HG02610 (cell line): ENCODE measurements around the gene UVSSA.
"Not testable (repeated sequence)": the region's sequence is repeated elsewhere in the genome, so short reads cannot be mapped to it uniquely, and the experiment has no call there.

ENCODE experiments used
- ATAC-seq: cut with Tn5 transposase; IDR thresholded peaks from one replicate; pipeline ENCODE4 v1.9.1; 2021; ENCODE audit warnings: mild to moderate bottlenecking, moderate library complexity; ENCODE audit not compliant: unreplicated experiment

UVSSA gene

DNA sequence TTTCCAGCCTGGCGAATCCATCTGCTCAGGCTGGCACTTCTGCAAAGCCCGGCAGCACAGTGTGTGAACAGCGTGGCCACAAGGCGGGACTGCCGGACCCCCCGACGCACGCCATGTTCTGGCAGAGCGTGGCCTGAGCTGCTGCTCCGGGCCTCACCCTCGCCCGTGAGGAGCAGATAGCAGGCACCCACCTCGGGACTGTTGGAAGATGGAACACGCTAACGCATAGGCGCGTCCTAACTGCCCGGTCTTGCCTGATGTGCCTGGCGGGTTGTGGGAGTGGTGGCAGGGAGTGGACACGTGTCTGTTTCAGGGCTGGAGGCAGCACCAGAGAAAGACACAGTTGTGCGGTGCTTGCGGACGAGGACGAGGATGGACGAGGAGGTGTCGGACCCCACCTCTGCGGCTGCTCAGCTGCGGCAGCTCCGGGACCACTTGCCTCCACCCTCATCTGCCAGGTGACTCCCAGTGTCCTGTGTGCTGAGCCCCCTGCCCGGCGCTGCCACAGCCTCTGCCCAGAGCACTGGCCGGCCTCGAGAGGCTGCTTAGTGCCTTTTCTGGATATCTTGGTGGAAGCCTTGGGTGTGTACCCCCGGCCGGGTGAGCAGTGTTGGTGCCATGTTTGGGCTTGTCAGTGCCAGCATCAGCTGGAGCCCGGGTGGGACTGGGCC is 28.2 kb downstream of the UVSSA start:
- ATAC-seq: no peak

DNA sequence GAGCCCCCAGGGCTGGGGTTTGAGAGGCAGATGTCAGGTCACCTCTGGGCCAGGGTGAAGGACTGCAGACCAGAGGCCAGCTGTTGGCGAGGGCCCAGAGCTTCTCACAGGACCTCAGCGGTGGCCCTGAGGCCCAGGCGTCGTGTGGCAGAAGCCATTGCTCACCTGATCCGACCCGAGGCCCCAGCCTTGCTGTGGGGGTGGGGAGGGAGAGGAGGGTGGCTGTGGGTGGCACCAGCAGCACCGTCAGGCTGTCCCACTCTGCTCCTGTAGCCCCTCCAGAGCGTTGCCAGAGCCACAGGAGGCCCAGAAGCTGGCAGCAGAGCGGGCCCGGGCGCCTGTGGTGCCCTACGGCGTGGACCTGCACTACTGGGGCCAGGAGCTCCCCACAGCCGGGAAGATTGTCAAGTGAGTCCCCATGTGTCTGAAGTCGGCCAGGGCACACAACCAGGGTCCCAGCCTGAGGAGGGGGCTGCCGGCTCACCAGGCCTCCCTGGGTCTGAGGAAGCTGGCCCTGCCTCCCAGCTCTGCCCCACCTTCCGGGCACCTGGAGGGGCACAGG is 28.8 kb downstream of the UVSSA start:
- ATAC-seq: no peak

DNA sequence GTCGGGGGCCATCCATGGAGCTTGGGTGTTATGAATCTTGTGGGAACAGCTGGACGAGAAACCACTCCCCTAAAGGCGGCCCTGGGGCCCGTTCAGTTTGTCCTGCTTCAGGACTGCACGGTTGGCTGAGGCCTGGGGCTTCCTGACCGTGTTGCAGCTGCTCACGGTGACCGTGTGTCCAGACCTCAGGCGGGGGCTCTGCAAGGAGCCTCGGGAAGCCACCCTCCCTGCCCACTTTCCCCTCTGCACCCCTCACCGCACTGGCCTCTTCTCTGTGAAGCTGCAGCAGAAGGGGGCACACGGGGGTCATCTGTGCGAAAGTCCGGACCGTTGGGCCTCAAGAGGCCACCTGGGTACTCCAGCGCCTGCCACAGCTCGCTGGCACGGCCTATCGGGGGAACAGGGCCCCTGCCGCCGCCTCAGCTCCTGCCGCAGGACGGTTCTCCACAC is 29.4 kb downstream of the UVSSA start:
- ATAC-seq: no peak

DNA sequence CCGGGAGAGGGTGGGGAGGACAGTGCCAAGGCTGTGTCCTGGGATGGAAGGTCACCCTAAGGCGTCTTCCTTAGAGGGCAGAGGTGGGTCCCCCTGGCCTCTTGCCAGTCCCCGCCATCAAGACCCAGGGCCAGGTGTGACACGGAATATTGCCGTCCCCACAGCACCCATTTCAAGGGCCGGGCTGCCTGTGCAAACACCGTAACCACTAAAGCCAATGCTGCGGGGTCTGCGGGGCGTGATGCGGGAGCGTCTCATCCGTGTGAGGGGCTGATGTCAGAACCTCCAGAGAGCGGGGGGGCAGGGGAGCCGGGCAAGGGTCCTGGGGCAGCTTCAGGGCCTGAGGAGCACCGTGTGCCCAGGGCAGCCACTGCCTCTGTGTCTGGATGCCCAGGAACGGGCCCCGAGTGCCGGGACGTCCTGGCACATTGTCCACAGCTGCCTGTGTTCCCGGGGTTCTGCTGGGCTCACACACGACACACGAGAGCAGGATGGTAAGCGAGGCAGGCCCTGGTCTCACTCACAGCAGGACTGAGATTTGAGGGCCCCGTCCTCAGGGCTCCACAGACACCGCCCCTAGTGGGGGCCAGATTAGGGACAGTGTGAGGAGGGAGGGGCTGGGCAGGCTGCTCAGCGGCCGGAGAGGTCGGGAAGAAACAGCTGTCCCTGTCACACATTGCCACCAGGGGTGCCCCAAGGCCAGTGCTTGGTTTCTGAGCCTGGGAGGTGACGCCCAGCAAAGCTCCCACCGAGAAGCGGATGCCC is 30.0 kb downstream of the UVSSA start:
- ATAC-seq: no peak

DNA sequence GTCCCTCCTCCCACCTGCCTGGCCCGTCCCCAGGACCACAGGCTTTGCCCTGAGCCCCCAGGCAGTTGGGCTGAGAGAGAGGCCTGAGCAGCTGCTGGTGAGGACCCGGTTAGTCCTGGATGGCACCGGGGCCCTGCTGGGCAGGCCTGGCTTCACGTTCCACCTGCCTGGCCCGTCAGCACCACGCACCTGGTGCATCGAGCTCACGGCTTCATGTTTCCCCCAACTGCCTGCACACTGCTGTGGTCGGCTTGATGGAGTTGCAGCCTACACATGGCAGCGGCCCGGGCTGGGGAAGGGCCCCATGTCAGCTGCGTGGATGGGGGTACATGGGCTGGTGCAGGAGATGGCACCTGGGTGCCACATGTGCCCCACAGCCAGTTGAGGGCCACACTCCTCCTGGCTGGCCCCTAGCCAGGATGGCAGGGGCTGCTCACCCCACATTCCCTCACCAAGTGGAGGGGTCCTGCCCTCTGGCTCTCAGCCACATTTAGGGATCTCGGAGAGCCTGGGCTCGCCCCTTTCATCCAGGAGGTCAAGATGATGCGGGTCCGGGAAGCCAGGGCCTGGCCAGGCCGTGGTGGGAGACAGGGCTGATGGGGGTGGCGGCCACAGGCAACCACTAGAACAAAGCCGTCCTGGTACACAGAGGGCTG is 30.7 kb downstream of the UVSSA start:
- ATAC-seq: no peak

DNA sequence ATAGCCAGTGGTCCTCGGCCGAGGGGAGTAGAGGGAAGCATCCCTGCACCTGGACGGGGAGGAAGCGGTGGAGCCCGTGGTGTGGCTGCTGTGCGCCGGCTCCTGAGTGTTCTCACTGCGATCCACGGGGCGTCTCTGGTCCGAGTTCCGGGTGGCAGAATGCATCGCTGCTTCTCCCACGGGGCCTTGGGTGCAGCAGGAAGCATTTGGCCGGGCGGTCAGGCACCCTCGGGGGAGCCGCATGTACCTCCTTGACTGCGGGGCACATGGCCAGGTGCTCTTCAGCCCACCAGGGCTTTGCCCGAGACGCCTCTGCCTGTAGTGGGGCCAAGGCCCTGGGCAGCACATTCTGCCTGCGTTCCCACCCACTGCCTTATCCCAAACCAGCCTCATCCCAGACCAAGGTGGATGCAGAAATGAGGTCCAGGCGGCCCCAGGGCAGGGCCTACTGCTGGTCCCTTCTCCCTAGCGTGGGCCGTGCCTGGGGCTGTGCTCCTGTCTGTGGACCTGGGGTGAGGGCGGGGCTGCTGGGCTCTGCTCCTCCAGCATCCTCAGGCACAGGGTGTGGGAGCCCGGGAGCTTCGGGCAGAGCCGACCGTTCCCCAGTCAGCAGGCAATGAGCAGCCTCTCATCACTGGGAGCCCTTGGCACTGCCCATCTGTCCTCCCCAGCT is 31.7 kb downstream of the UVSSA start:
- ATAC-seq: no peak

DNA sequence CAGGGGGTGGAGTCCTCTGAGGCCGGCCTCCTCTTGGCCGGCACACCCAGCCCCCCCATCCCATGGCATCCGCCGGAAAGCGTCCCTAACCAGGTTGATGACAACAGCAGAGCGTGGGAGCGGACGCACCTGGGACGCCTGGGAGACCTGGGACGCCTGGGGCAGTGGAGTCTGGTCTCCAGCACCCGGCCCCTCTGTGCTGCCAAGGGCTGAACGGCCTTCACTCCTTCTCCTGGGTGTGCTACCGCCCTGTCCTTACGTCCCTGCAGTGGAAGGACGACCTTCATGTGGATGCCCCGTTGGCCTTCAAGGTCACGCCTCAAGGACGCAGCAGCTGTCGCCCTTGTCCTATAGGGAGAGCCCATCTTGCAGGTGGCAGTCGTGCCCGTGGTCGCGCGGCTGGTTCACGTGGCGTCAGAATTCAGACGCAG is 32.4 kb downstream of the UVSSA start:
- no peak for ATAC-seq

DNA sequence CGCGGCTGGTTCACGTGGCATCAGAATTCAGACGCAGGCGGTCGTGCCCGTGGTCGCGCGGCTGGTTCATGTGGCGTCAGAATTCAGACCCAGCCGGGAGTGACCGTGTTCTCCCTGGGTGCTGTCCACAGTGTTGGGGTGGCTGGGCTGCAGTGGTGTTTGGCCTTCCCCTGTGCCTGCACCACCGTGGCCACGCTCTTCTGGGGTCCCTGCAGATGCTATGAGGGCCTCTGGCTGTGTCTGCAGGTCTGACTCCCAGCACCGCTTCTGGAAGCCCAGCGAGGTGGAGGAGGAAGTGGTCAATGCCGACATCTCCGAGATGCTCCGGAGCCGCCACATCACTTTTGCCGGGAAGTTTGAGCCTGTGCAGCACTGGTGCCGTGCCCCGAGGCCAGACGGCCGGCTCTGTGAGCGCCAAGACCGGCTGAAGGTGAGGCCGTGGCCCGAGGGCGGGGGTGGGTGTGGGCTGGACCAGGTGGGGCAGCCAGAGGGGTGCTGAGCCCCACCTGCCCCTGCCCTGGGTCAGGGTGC is 32.9 kb downstream of the UVSSA start:
- ATAC-seq: no peak

DNA sequence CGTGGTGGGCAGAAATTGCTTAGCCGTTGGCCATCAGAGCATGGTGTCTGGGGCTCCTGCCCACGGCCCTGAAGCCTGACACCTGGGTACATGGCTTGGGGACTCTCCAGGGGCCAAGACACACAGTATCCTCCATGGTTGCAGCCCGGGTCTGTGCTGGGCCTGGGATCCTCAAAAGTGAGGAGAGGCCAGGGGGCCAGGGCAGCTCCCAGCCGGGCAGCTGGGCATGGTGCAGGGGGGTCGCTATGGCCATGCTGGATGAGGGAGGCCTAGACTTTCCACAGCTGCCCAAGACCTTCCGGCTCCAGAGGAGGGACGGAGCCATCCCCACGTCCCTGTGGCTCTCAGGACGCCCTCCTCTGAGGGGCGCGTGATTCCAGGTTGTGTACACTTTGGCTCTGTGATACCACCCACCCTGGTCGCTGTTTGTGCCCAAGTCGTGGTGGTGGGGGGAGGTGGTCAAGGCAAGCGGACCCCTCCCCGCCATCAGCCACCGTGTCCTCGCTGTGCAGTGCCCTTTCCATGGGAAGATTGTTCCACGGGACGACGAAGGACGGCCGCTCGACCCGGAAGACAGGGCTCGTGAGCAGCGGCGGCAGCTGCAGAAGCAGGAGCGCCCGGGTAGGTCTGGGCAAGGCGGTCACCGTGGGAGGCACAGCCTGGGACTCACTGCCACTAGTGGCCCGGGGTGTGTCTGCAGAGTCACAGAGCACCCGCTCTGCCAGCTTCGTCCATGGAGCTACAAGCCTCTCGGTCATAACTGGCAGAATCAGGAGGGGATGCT is 33.6 kb downstream of the UVSSA start:
- no peak for ATAC-seq

DNA sequence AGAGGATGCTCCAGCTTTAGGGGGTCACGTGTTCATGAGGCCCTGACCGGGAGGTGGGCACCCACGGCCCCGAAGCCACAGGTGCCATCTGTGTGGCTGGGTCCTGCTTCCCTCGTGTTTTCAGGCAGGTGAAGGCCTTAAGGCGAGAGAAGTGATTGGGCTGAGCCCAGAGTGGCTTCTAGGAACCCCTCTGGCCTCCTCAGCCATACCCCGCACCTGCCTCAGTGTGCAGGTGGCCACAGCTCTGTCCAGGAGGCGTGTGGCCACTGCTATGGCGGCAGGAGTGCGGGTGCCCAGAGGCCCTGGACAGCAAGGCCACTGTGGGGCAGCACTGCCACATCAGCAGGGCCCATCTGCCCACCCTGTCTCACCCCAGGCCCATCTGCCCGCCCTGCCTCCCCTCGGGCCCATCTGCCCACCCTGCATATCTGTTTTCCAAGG is 34.2 kb downstream of the UVSSA start:
- ATAC-seq: no peak

DNA sequence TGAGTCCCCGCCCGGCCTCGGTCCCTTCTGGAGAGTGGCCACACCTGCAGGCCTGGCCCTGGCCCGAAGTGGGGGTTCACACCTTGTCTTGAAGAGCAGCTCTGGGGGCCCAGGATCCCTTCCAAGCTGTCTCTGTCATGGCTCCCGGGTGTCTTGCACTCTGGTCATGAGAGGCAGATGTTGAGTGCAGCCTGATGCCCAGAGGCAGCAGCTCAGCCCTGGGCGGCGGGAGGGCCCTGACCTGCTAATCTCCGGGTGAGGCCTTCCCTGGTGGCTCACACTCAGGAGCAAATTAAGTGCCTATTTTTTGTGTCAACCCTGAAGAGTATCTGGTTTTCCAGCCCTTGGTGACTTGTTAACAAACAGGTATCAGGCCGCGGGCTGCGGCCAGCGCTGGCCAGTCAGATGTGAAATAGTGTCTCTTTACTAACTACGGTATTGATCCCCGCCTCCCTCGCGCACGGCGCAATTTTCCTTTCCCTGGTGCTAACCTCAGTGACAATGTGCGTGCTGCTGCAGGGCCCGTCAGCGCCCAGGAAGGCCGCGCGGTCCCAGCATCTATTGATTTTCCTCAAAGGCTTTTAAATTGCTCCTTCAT is 35.0 kb downstream of the UVSSA start:
- no peak for ATAC-seq

DNA sequence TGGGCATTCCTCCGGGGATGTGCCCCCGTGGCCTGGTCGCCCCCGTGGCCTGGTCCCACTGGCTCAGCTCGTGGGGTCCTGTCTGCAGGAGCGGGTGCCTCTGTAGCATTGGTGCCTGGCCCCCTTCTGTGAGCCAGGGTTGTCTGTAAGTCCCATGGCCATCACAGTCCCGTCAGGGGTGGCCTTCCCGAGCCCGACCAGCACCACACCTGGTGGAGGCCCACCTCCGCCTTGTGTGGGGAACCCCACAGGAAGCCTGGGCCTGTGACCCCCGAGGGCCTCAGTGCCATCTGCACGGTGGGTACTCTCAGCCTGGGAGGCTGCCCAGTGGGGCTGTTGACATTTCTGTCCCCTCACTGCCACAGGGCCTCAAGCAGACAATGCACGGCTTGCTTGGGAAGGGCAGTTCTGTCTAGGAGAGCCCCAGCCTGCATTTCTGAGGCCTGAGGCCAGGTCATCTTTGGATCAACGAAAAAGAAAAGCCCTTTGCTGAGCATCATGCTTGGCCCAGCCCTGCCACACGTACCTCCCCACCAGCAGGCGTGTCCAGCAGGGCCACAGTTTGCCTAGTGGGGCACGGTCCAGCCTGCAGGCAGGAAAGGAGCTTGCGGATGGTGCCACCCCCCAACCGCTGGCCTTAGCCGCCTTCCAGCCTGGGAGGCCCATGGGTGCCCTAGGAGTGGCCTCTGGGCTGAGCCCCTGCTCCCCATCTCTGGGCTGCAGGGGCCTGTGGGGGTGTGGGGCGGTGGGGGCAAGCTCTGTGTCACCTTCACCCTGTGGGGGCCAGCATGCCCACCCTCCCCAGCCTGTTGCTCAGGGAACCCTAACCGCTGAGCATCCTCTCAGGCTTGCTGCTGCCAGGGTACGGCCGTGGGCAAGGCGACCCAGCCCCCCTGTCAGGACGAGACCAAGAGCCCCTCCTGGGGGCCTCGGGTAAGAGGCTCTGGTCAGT is 36.0 kb downstream of the UVSSA start:
- no peak for ATAC-seq

DNA sequence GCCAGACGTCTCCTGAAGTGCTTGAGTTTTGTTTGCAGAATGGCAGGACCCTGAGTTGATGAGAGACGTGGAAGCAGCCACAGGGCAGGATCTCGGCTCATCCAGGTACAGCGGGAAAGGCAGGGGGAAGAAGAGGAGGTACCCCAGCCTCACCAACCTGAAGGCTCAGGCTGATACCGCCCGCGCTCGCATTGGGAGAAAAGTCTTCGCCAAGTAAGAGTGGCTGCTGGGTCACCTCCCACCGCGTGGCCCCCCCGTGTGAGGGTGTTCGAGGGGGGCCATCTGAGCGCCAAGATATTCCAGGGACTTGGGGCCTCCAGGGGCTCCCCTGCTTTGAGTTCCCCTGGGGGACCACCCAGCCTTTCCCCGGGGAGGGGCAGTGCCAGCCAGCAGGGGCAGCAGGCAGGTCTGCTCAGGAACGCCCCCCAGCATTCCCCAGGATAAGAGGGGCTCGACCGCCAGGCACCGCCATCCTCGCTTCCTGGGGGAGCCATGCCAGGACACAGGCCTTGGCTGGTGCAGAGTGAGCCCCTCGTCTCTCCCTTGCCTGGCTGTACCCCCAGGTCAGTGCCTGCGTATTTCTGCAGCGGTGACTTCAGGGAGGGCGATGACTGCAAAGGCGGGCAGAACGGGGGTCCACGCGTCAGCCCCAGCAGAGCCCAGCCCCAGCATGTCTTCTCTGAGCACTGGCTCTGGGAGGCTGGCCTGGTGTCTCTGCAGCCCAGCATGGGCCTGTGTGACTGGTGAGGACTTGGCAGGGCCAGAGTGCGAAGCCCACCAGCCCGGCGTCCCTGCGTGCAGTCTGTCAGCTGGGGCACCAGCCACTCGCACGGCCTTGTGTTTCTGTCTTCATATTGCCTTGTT is 37.0 kb downstream of the UVSSA start:
- ATAC-seq: no peak

DNA sequence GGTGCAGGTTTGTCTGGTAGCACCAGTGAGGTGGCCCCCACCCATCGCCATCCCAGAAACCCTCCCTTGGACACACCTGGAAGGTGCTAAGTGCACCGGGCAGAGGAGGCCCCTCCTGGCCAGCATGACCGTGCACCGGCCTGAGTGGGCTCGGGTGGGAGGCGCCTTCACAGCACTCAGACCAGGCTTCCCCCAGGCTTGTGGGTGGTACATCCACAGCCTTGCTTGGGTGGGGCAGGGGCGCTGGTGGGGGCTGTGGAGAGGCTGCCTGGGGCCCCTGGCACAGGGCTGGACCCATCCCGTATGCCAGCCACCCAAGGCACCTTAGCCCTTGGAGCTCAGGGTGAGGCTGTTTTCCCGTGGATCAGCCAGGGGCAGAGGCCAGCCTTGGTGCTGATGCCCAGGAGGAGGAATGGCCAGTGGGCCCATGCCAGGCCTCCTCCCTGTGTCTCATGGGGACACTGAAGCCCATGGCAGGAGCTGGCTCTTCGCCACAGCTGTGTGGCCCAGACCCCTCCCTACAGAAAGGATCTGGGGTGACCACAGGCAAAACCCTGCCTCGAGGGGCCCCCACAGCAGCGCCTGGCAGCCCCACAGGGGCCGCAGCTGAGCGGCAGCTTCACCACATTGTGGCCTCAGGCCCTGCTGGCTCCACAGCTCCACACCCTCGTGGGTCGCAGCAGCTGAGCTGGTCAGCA is 37.8 kb downstream of the UVSSA start:
- ATAC-seq: no peak

DNA sequence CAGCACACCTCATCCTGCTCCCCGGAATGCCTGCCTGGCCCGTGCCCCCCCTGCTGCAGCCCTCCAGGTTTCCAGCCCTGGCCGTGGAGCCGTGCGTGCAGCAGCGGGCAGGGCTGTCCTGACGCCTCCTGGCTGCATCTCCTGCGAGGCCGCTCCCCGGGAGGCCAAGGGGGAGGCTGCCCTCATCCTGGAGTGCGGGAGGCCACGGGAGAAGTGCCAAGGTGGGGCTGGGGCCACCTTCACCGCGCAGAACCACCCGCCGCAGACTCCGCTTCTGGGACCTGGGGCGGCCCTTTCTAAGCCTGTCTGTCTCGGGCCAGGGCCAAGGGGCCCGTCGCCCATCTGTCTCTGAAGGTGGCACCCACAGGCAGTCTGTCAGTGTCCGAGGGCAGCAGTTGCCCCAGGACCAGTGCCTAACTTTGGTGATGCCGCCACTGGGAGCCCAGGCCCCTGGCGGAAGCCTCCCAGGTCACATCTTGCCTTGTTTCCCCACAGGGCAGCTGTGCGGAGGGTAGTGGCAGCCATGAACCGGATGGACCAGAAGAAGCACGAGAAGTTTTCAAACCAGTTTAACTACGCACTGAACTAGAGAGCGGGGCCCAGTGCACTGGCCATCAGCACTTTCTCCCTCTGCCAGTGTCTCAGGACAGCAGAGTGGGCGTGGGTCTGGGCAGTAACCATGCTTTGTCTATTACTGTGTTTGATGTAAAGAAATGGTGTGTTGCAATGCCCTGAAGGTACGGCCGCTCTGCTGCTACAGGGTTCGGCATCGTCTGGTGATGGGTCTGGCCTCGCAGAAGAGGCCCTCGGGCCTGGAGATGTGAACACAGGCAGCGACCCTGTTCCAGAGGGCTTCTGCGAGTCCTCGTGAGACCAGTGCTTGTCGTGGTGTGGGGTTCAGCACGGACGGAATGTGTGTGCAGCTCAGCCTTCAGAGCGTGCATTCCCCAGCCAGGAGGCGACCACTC is 38.6 kb downstream of the UVSSA start:
- no peak for ATAC-seq

DNA sequence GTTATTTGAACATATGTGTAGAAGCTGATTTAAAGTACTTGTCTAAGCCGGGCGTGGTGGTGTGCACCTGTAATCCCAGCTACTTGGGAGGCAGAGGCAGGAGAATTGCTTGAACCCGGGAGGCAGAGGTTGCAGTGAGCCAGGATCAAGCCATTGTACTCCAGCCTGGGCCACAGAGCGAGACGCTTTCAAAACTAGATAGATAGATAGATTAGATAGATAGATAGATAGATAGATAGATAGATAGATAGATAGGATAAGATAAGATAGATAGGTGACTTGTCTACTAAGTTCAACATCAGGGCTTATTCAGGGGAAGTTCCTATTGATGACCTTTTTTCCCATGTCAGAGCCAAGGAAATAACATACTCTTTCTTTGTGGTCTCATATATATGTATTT is 46.4 kb downstream of the UVSSA start:
- not testable (repeated sequence) for ATAC-seq
